Inflammatory macrophage treated with lipopolysaccharide for 4 hours (primary cell): ENCODE data around the gene HTR6.

Experiments used
- DNase-seq: peaks from one replicate; pipeline ENCODE4 v3.0.0-alpha.2; 2020

Gene HTR6

DNA sequence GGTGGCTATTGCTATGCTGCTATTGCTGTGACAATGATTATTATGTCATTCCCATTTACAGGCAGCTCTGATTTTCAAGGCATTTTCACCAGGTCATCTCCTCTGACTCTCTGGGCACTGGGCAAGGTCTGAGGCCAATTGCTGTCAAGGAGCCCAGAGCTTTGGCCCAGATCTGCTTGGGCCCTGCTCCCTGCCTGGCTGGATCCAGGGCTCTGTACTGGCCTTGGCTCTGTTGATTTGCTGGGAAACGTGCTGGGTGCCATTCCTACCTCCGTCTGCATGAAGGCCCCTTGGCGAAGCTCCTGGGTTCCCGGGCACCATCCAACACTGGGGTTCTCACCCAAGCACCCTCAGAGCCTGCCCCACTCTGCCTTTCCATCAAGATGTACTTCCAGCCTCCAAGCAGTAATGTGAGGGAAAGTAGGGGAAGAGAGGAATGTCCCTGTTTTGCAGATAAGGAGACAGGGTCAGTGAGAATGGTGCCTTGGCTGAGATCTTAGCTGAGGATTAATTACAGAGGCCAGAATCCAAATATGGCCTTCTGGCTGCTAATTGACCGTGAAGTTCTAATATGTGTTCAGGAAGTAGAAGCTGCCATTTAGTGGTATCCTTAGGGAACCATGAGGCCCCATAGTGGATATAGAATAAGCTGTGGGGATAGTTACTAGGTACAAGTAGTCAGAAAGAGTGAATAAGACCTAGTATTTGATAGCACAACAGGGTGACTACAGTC is 63.9 kb downstream of the HTR6 start:
- no peak for DNase-seq

- DNase-seq, result no peak
Observed at GRCh38 chr1:19730232-19730631, 65.6 kb downstream of the HTR6 start.
